ENCODE results near the gene CDH15.

DNA sequence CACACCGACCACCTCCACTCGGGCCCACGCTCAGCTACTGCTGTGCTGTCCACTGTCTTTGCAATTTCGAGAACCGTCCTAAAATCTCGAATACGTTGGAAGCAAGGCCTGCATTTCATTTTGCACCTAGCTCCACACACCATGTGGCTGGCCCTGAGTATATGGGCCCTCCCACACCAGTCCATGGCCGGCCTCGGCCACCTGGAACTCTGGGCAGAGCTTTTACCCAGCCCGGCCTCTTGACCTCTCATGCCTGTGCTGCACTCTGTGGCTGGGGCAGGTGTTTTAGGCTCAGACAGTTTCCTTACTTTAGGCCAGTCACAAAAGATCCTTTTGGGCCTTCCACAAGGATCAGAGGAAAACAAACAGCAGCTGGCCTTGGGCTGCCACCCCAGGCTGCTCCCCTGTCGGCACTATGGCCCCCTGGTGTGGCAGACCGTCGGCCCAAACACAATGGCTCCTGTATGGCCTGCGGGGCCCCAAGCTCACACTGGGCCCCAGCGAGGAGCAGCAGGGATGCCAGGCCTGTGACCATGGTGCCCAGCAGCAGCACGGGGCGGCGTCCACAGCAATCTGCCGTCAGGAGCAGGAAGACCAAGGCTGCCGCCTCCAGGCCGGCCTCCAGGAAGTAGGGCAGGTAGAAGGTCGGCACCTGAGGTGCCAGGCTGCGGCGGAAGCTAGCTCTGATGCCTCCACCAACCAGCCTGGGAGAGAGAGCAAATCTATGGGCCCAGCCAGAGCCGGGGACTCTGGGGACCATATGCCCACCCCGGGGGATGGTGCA is 26.3 kb downstream of the CDH15 start:
- no peak for TF ChIP-seq POLR2A (IDR thresholded peaks at IDR 0.05)
- TF ChIP-seq, protein P1, sequence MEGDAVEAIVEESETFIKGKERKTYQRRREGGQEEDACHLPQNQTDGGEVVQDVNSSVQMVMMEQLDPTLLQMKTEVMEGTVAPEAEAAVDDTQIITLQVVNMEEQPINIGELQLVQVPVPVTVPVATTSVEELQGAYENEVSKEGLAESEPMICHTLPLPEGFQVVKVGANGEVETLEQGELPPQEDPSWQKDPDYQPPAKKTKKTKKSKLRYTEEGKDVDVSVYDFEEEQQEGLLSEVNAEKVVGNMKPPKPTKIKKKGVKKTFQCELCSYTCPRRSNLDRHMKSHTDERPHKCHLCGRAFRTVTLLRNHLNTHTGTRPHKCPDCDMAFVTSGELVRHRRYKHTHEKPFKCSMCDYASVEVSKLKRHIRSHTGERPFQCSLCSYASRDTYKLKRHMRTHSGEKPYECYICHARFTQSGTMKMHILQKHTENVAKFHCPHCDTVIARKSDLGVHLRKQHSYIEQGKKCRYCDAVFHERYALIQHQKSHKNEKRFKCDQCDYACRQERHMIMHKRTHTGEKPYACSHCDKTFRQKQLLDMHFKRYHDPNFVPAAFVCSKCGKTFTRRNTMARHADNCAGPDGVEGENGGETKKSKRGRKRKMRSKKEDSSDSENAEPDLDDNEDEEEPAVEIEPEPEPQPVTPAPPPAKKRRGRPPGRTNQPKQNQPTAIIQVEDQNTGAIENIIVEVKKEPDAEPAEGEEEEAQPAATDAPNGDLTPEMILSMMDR (IDR thresholded peaks at IDR 0.05), result no peak
